ENCODE data around the gene PSMD1.
"Not testable (repeated sequence)": the region's sequence is repeated elsewhere in the genome, so short reads cannot be mapped to it uniquely, and the experiment has no call there.

The PSMD1 gene

DNA sequence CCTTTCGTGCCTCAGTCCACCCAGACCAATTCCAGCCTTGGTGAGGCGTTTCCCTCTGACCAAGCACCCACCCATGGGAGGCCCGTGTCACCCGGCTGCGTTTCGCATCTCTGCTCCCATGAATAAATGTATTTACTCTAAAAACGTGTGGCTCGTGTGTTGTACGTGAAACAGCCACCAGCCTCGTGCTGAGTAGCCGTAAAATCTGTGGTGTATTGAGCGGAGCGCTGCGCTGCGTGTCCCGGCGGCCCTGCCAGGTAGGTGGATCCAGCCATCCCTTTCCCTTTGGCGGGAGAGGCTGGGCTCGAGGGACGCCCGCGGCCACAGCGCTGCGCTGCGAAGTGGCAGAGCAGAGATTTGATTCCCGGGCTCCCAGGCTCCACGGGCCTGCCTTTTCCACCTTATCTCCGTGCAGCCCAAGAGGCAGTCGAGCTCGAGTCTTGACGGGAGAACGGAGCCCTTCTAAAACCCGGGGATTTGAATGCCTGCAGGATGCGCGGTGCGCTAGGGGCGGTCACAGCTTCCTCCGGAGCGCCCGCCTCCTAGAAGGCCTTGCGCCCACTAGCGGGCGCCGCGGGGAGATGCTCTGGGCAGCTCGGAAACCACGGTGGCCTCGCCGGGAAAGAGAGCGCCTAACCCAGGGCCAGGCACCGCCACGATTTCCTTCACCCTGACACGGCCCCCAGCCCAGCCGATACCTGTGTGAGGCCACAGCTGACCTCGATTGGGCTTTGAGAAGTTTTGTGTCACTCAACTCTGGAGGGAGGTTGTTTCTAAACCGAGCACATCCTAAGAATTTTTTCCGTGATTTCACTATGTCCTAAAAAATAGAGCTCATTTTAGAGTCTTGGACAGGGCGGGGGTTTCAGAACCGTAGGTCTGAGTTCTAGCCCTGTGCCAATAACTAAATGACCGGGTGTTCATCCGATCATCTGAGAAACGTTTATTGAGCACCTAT, 3.9 kb upstream of the PSMD1 start:
- no peaks in the 10 kb centered on the region for H3K9me3 Mint-ChIP-seq
- peaks cover 26% of the 10 kb centered on the region for H3K4me1 Mint-ChIP-seq
- peaks cover 11% of the 10 kb centered on the region for H3K36me3 Mint-ChIP-seq (ENCODE audit: insufficient read depth)
- peaks cover 26% of the 10 kb centered on the region for H3K27me3 Mint-ChIP-seq
- H3K4me3 Mint-ChIP-seq = peak overlapping the region; percentile 88
- H3K27ac Mint-ChIP-seq (ENCODE audit: low read depth) = peak overlapping the region; percentile 57
- peak; percentile 62 to 69 for DNase-seq (ENCODE audit: low spot score in 2 of 2)
- peak; percentile 67 for ATAC-seq (replicated peaks; ENCODE audit: extremely low read depth, poor library complexity, severe bottlenecking)

DNA sequence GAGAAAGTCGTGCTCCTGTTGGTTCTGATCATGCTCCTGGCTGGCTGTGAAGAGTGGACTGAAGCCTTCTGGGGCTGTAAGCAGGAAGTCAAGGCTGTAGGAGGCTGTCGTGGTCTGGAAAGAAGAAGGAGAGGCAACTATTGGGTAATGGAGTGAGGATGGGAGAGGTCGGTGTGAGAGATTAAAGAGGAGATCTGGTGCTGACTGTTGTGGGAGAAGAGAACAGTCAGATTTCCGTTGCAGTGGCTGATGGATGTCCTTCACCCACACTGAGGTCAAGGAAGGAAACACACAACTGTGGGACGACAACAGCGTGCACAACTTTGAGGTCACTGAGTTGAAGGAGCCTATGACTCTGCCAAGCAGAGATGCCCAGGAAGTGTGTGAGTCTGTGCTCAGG, 2.8 kb upstream of the PSMD1 start:
- ATAC-seq (replicated peaks; ENCODE audit: extremely low read depth, poor library complexity, severe bottlenecking) = no peak
- H3K27ac Mint-ChIP-seq (ENCODE audit: low read depth) = no peak overlapping the region

DNA sequence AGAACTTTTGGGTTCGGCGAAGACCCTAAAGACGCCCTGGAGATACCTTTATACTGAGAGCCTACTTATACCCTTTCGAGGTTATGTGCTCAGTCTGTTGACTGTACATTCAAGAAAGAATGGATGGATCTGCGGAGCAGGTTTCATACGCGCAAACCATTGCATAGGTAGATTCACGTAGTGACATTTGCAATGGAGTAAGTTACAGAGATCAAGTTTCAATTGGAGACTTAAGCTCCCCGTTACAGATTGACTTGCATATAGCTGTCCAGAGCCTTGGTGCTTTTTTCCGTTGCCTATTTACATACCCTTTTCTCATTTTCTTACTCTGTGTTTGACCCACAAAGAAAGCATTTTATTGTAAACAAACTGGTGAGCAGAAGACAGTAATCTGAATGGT, 923 bp downstream of the PSMD1 start:
- DNase-seq (ENCODE audit: low spot score in 2 of 2) (no peak), ATAC-seq (replicated peaks; ENCODE audit: extremely low read depth, poor library complexity, severe bottlenecking) (no peak)
- peaks cover 47% of the 10 kb centered on the region for H3K4me1 Mint-ChIP-seq
- peaks cover 22% of the 10 kb centered on the region for H3K36me3 Mint-ChIP-seq (ENCODE audit: insufficient read depth)
- peak overlapping the region; percentile 92 for H3K4me3 Mint-ChIP-seq
- peak overlapping the region; percentile 96 for H3K27ac Mint-ChIP-seq (ENCODE audit: low read depth)
- H3K9me3 Mint-ChIP-seq = no peaks in the 10 kb centered on the region
- peaks cover 16% of the 10 kb centered on the region for H3K27me3 Mint-ChIP-seq

More for the DNA sequence above, 2.8 kb upstream of the PSMD1 start:
- Mint-ChIP-seq H3K36me3 (ENCODE audit: insufficient read depth) (peaks cover 11% of the 10 kb centered on the region), H3K4me1 (peaks cover 36% of the 10 kb centered on the region), H3K27me3 (peaks cover 24% of the 10 kb centered on the region), H3K9me3 (no peaks in the 10 kb centered on the region), H3K4me3 (no peak overlapping the region)
- no peak for DNase-seq (ENCODE audit: low spot score in 2 of 2)

DNA sequence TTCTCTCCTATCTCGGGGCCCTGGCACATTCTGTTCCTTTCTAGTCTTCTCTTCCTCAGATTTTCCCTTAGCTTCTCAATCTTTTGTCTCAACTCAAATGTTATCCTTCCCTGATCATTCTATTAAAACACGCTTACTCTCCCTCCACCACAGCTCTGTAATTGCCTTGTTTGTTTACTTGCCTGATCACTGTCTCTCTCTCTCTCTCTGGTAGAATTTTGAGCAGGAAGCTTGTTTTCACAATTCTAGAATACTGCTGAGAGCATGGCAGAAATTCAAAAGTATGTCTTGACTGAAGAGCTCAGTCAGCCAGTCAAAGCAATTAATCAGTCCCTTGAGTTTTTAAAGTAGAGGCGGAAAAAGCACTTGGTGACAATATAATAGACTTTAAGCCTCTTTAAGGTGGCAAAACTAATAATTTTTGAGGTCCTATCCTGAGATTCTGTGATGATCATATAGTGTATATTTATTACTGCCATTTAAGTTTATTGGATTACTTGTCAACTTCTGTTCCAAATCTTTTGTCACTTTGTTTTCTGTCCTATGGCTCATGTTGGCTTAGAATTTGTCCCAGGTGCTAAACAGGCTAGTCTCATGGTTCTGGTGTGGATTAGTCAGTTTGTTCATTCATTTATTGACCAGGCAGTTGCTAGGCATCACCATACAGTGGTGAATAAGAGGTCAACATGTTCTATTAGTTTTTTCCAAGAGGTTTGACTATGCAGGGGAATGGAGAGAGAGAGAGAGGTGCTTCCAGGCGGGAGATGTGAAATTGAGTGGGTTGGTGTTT, 2.3 kb downstream of the PSMD1 start:
- Mint-ChIP-seq H3K27ac (ENCODE audit: low read depth) (peak overlapping the region; percentile 47), H3K4me1 (peaks cover 40% of the 10 kb centered on the region), H3K4me3 (peak overlapping the region; percentile 92), H3K27me3 (peaks cover 6% of the 10 kb centered on the region), H3K36me3 (ENCODE audit: insufficient read depth) (peaks cover 24% of the 10 kb centered on the region), H3K9me3 (no peaks in the 10 kb centered on the region)
- ATAC-seq (replicated peaks; ENCODE audit: extremely low read depth, poor library complexity, severe bottlenecking) (no peak), DNase-seq (ENCODE audit: low spot score in 2 of 2) (no peak)

DNA sequence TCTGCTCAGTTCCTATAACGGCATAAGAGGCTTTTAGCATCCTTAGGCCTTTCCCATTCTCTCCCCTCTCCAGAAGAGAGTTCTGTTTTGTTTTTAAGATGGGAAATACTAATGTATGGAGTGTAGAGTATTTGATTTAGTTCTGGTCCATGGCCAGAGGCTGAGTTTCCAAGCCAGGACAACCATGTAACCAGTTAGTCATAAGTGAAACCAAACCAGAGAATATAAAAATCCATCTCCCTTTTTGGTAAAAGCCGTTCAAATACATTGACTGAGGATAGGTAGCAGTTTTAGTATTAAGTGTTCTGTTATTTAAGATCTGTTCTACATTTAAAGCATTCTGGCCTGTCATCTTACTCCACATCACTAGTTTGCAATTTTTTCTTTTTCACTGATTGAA, 3.1 kb downstream of the PSMD1 start:
- Mint-ChIP-seq H3K4me1 (peaks cover 40% of the 10 kb centered on the region), H3K4me3 (no peak overlapping the region), H3K27ac (ENCODE audit: low read depth) (no peak overlapping the region), H3K27me3 (no peaks in the 10 kb centered on the region), H3K36me3 (ENCODE audit: insufficient read depth) (peaks cover 28% of the 10 kb centered on the region), H3K9me3 (no peaks in the 10 kb centered on the region)
- DNase-seq (ENCODE audit: low spot score in 2 of 2) (no peak), ATAC-seq (replicated peaks; ENCODE audit: extremely low read depth, poor library complexity, severe bottlenecking) (no peak)

DNA sequence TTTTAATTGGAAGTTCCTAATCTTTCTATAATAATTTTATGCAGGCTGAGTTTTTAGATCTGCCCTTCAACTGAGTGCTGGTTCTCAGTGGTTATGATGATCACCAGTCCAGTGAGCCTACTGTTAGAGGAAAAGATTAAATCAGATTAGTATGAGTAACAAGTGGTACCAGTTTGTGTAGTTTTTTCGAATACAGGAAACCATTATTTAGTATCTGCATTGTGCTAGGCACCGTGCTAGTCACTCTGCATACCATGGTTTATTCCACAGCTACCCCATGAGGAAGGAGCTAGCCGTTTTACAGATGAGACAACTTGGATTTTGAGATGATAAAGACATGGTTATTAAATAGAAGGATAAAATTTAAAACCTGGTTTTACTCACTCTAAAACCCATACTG, 6.1 kb downstream of the PSMD1 start:
- Mint-ChIP-seq H3K27me3 (no peaks in the 10 kb centered on the region), H3K4me3 (no peak overlapping the region), H3K9me3 (no peaks in the 10 kb centered on the region), H3K4me1 (peaks cover 33% of the 10 kb centered on the region), H3K27ac (ENCODE audit: low read depth) (no peak overlapping the region), H3K36me3 (ENCODE audit: insufficient read depth) (peaks cover 35% of the 10 kb centered on the region)
- no peak for DNase-seq (ENCODE audit: low spot score in 2 of 2)
- ATAC-seq (replicated peaks; ENCODE audit: extremely low read depth, poor library complexity, severe bottlenecking) = no peak

DNA sequence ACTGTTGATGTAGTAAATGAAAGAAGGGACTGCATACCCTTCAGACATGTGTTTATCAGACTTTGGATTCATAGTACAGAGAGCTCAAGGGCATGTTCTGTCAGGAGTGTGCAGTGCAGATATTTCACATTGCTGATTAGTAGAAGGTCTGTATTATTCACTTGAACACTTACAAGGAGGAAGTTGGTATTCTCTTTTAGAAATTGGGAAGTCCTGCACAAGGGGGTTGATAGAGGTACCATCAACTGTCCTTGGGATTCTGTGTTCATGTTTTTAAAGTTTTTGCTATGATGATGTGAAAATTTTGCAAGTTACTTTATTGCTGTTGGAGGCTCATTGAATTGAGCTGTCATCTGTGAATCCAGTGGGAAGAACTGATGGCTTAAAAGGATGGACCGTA, 6.7 kb downstream of the PSMD1 start:
- DNase-seq (ENCODE audit: low spot score in 2 of 2) (no peak), ATAC-seq (replicated peaks; ENCODE audit: extremely low read depth, poor library complexity, severe bottlenecking) (no peak)
- H3K4me3 Mint-ChIP-seq = no peak overlapping the region
- peaks cover 41% of the 10 kb centered on the region for H3K36me3 Mint-ChIP-seq (ENCODE audit: insufficient read depth)
- peaks cover 33% of the 10 kb centered on the region for H3K4me1 Mint-ChIP-seq
- H3K27me3 Mint-ChIP-seq = no peaks in the 10 kb centered on the region
- H3K9me3 Mint-ChIP-seq = no peaks in the 10 kb centered on the region
- H3K27ac Mint-ChIP-seq (ENCODE audit: low read depth) = no peak overlapping the region

DNA sequence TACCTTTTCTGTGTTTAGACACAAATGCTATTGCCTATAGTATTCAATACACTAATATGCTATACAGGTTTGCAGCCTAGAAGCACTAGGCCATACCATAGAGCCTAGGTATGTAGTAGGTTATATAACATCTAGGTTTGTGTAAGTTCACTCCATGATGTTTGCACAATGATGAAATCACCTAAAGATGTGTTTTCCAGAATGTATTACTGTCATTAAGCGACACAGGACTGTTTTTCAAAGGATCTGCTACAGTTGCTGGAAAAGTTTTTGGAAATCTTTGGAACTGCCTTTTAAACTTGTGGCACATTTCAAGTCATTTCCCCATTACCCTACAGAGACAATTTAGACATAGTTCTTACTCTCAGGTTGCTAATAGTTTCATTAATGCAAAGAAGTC, 9.3 kb downstream of the PSMD1 start:
- ATAC-seq (replicated peaks; ENCODE audit: extremely low read depth, poor library complexity, severe bottlenecking) = no peak
- Mint-ChIP-seq H3K9me3 (no peaks in the 10 kb centered on the region), H3K36me3 (ENCODE audit: insufficient read depth) (peaks cover 46% of the 10 kb centered on the region), H3K27me3 (no peaks in the 10 kb centered on the region), H3K4me1 (peaks cover 16% of the 10 kb centered on the region), H3K4me3 (no peak overlapping the region), H3K27ac (ENCODE audit: low read depth) (no peak overlapping the region)
- DNase-seq (ENCODE audit: low spot score in 2 of 2) = no peak

DNA sequence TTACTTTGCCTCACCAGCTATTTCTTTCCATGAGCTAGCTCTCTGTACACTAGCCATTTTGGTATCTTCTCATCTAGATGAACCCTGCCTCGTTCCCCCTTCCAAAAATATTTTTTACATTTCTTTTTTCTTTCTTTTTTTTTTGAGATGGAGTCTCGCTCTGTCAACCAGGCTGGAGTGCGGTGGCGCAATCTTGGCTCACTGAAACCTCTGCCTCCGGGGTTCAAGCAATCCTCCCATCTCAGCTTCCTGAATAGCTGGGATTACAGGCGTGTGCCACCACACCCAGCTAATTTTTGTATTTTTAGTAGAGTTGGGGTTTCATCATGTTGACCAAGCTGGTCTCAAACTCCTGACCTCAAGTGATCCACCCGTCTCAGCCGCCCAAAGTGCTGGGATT, 10.9 kb downstream of the PSMD1 start:
- not testable (repeated sequence) for H3K27me3 Mint-ChIP-seq; H3K4me3 Mint-ChIP-seq; DNase-seq (ENCODE audit: low spot score in 2 of 2); H3K27ac Mint-ChIP-seq (ENCODE audit: low read depth); ATAC-seq (replicated peaks; ENCODE audit: extremely low read depth, poor library complexity, severe bottlenecking); H3K9me3 Mint-ChIP-seq
- H3K4me1 Mint-ChIP-seq = peaks cover 16% of the 10 kb centered on the region
- peaks cover 43% of the 10 kb centered on the region for H3K36me3 Mint-ChIP-seq (ENCODE audit: insufficient read depth)

DNA sequence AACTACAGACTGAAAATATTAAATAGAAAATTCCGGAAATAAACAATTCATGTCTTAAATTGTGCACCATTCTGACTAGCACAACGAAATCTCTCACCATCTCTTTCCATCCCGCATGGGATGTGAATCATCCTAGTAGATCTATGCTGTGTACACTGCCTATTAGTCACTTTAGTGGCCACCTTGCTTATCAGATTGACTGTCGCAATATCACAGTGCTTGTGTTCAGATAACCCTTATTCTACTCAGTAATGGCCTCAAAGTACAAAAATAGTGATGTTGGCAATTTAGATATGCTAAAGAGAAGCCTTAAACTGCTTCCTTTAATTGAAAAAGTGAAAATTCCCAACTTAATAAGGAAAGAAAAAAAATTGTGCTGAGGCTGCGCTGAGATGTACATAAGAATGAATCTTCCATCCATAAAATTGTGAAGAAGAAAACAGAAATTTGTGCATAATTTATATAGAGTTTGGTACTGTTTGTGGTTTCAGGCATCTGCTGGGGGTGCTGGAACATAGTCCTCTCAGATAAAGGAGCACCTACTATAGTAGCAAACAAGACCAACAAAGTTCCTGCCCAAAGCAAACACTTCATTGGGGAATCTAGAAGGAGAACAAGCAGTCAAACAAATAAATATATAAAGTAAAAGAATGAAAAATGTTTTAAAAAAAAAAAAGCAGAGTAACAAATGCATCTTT, 12.0 kb downstream of the PSMD1 start:
- no peaks in the 10 kb centered on the region for H3K9me3 Mint-ChIP-seq
- peaks cover 12% of the 10 kb centered on the region for H3K4me1 Mint-ChIP-seq
- H3K4me3 Mint-ChIP-seq = no peak overlapping the region
- DNase-seq (ENCODE audit: low spot score in 2 of 2) (no peak), ATAC-seq (replicated peaks; ENCODE audit: extremely low read depth, poor library complexity, severe bottlenecking) (no peak)
- no peak overlapping the region for H3K27ac Mint-ChIP-seq (ENCODE audit: low read depth)
- H3K27me3 Mint-ChIP-seq = no peaks in the 10 kb centered on the region
- H3K36me3 Mint-ChIP-seq (ENCODE audit: insufficient read depth) = peaks cover 41% of the 10 kb centered on the region

DNA sequence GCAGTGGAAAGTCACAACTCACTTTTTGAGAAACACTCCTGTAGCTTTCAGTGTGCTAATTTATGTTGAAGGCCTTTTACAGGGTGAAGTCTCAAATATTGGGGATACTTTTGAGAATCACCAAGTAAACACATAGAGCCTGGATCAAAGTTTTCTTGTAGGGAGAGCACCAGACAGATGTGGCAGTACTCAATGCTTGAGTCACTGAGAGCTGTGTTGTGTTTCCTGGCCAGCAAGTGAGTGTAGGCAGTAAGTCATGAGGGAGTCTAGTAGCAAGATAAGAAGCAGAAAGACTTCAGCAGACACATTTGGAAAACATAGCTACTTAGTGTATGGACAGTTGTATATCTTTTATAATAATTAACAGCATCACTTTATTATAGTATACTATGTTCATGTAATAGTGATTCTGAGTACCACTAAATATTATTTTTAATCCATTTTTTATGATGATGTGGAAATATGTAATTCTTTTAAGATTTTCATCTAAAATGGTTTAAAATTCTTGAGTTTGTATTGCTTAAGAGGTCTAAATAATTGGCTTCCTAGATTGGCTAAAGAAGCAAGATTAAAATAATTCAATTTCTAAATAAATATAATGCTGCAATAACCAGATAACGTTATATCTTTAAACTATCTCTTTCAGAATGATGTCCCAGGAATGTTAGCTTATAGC, 12.8 kb downstream of the PSMD1 start:
- DNase-seq (ENCODE audit: low spot score in 2 of 2) (no peak), ATAC-seq (replicated peaks; ENCODE audit: extremely low read depth, poor library complexity, severe bottlenecking) (no peak)
- no peak overlapping the region for H3K4me3 Mint-ChIP-seq
- no peak overlapping the region for H3K27ac Mint-ChIP-seq (ENCODE audit: low read depth)
- H3K9me3 Mint-ChIP-seq = no peaks in the 10 kb centered on the region
- peaks cover 12% of the 10 kb centered on the region for H3K4me1 Mint-ChIP-seq
- peaks cover 38% of the 10 kb centered on the region for H3K36me3 Mint-ChIP-seq (ENCODE audit: insufficient read depth)
- H3K27me3 Mint-ChIP-seq = no peaks in the 10 kb centered on the region

DNA sequence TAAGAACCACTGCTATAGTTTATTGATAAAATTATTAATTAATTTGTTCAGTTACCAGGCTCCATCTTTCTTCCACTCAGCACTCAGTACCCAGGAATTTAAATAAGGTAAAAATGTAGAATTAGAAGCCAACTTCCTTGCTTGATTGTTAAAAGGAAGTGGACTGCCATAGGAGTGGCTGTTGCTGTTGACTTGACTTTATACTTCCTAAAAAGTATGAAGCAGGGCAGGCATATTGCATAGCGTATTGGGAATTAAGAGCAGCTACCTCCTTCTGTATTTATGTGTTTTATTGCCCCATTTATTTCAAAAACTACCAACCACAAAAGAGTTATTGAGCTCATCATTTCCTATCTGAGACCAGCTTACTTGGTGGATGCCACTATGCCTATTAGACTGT, 27.9 kb downstream of the PSMD1 start:
- Mint-ChIP-seq H3K36me3 (ENCODE audit: insufficient read depth) (peaks cover 57% of the 10 kb centered on the region), H3K9me3 (no peaks in the 10 kb centered on the region), H3K4me3 (no peak overlapping the region), H3K27ac (ENCODE audit: low read depth) (no peak overlapping the region), H3K27me3 (no peaks in the 10 kb centered on the region), H3K4me1 (no peaks in the 10 kb centered on the region)
- ATAC-seq (replicated peaks; ENCODE audit: extremely low read depth, poor library complexity, severe bottlenecking) (no peak), DNase-seq (ENCODE audit: low spot score in 2 of 2) (no peak)

All from central memory CD8-positive, alpha-beta T cell (primary cell).